ENCODE measurements around the gene ETNK2.

- TF ChIP-seq NPAS2 (CRISPR knock-in tag; IDR thresholded peaks at IDR 0.05; ENCODE audit: borderline replicate concordance) (no peak), CTCF (IDR thresholded peaks at IDR 0.05) (no peak), CEBPB (IDR thresholded peaks at IDR 0.05) (no peak), KDM5A (IDR thresholded peaks at IDR 0.05) (no peak), POLR2A (IDR thresholded peaks at IDR 0.05; ENCODE audit: low read length) (no peak)
These were observed 64.5 kb downstream of the ETNK2 start for GRCh38 chr1:204087181-204087892.

All from A549 (cell line).